Suprapubic skin (tissue), 4 donors: ENCODE data around the gene LPCAT4. TPM values are rescaled to one million over a fixed set of nuclear protein-coding genes. Genes with fewer than 3 reads are reported as not detected.

Source experiments
- DNase-seq, 2 donors: peaks; one replicate each; pipeline ENCODE4 v3.0.0-alpha.2; 2019; ENCODE audit warnings: low spot score in 2 of 2
- H3K27ac ChIP-seq: fragments of 200-600 bp; sonication (generic); one replicate; pipeline ENCODE4 v1.5.1; 2019
- H3K27me3 ChIP-seq: fragments of 200-600 bp; sonication (generic); one replicate; pipeline ENCODE4 v1.5.1; 2019
- H3K36me3 ChIP-seq: fragments of 200-600 bp; sonication (generic); one replicate; pipeline ENCODE4 v1.5.1; 2019
- H3K4me1 ChIP-seq: fragments of 200-600 bp; sonication (generic); one replicate; pipeline ENCODE4 v1.5.1; 2019
- H3K4me3 ChIP-seq: fragments of 200-600 bp; sonication (generic); one replicate; pipeline ENCODE4 v1.5.1; 2019; ENCODE audit warnings: mild to moderate bottlenecking
- H3K9me3 ChIP-seq: fragments of 200-600 bp; sonication (generic); one replicate; pipeline ENCODE4 v1.5.1; 2019
- CTCF ChIP-seq, 2 donors: fragments of 200-600 bp in 1 of 2; fragments of 450-650 bp in 1 of 2; sonication (generic) in 1 of 2; IDR thresholded peaks; one replicate each; pipeline ENCODE4 v1.5.1; 2016 to 2019; ENCODE audit warnings: antibody characterized with exemption in 2 of 2, mild to moderate bottlenecking in 1 of 2, moderate library complexity in 1 of 2
- EP300 ChIP-seq: sonication (generic); formaldehyde crosslinking; IDR thresholded peaks from one replicate; pipeline ENCODE4 v1.6.1; 2017; ENCODE audit warnings: antibody characterized with exemption
- POLR2A ChIP-seq, 2 donors: fragments of 450-650 bp; IDR thresholded peaks; one replicate each; pipeline ENCODE4 v1.6.1; 2017; ENCODE audit warnings: antibody characterized with exemption in 2 of 2, mild to moderate bottlenecking in 2 of 2, moderate library complexity in 2 of 2
- POLR2AphosphoS5 ChIP-seq, 3 donors: sonication (generic); formaldehyde crosslinking; IDR thresholded peaks; one replicate each; pipeline ENCODE4 v1.6.1; 2017; ENCODE audit warnings: antibody characterized with exemption in 3 of 3
- WGBS: methylation state at CpG from one replicate; pipeline ENCODE4 v1.1.5; 2018; 5-methylcytosine and 5-hydroxymethylcytosine counted together
- total RNA-seq, 4 donors: library from RNA; depleted of rRNA; stranded (reverse); fragments of >200 nt; gene quantifications; one replicate each; pipeline ENCODE4 v1.1.0, GENCODE V29; 2016

The LPCAT4 gene
- total RNA-seq, 4 donors from 2014 or later = 23.6 to 105 (median 35.9) TPM

- Histone ChIP-seq H3K4me3 (no peak overlapping the region), H3K9me3 (no peaks in the 10 kb centered on the region), H3K27me3 (no peaks in the 10 kb centered on the region), H3K36me3 (peaks cover 32% of the 10 kb centered on the region), H3K4me1 (peaks cover 23% of the 10 kb centered on the region), H3K27ac (no peak overlapping the region)
- 91% methylated on average over 7 of the region's 7 CpGs for WGBS
- DNase-seq = no peak
- no peak for TF ChIP-seq EP300
- TF ChIP-seq POLR2A (IDR thresholded peaks at IDR 0.05) = no peak
- no peak for TF ChIP-seq POLR2AphosphoS5 (IDR thresholded peaks at IDR 0.05)
- no peak for TF ChIP-seq CTCF (IDR thresholded peaks at IDR 0.05)
These were observed 5.7 kb downstream of the LPCAT4 start for GRCh38 chr15:34361278-34361677.

- H3K27ac ChIP-seq = peak overlapping the region; percentile 40
- 18% methylated on average over 1 of the region's 1 CpG for WGBS
These were observed 6.7 kb downstream of the LPCAT4 start for GRCh38 chr15:34360298-34360697.

GRCh38 chr15:34359416-34359815, 7.6 kb downstream of the LPCAT4 start:
- no peak for DNase-seq
- no peaks in the 10 kb centered on the region for H3K27me3 ChIP-seq
- peak overlapping the region; percentile 40 for H3K27ac ChIP-seq
- 43% methylated on average over 3 of the region's 3 CpGs for WGBS
- H3K9me3 ChIP-seq = no peaks in the 10 kb centered on the region
- peaks cover 36% of the 10 kb centered on the region for H3K36me3 ChIP-seq
- no peak overlapping the region for H3K4me3 ChIP-seq
- H3K4me1 ChIP-seq = peaks cover 9% of the 10 kb centered on the region
- TF ChIP-seq POLR2AphosphoS5 (IDR thresholded peaks at IDR 0.05) = no peak
- TF ChIP-seq POLR2A (IDR thresholded peaks at IDR 0.05) = no peak
- no peak for TF ChIP-seq CTCF (IDR thresholded peaks at IDR 0.05)
- no peak for TF ChIP-seq EP300

More at GRCh38 chr15:34360298-34360697, 6.7 kb downstream of the LPCAT4 start:
- Histone ChIP-seq H3K4me3 (no peak overlapping the region), H3K9me3 (no peaks in the 10 kb centered on the region), H3K4me1 (peaks cover 13% of the 10 kb centered on the region), H3K36me3 (peaks cover 36% of the 10 kb centered on the region), H3K27me3 (no peaks in the 10 kb centered on the region)
- TF ChIP-seq EP300 (no peak), POLR2A (IDR thresholded peaks at IDR 0.05) (no peak), CTCF (IDR thresholded peaks at IDR 0.05) (no peak), POLR2AphosphoS5 (IDR thresholded peaks at IDR 0.05) (no peak)
- DNase-seq = no peak

- H3K9me3 ChIP-seq = no peaks in the 10 kb centered on the region
- TF ChIP-seq CTCF (IDR thresholded peaks at IDR 0.05) = no peak
- TF ChIP-seq POLR2A (IDR thresholded peaks at IDR 0.05) = no peak
- no peak for TF ChIP-seq EP300
- no peak for TF ChIP-seq POLR2AphosphoS5 (IDR thresholded peaks at IDR 0.05)
- WGBS = 95% methylated on average over 4 of the region's 4 CpGs
- peaks cover 36% of the 10 kb centered on the region for H3K36me3 ChIP-seq
- H3K27me3 ChIP-seq = no peaks in the 10 kb centered on the region
- no peak overlapping the region for H3K4me3 ChIP-seq
- H3K4me1 ChIP-seq = peaks cover 9% of the 10 kb centered on the region
- no peak overlapping the region for H3K27ac ChIP-seq
- no peak for DNase-seq
These were observed 8.0 kb downstream of the LPCAT4 start for GRCh38 chr15:34358948-34359347.

- no peak overlapping the region for H3K27ac ChIP-seq
- TF ChIP-seq EP300 (no peak), CTCF (IDR thresholded peaks at IDR 0.05) (no peak), POLR2A (IDR thresholded peaks at IDR 0.05) (no peak), POLR2AphosphoS5 (IDR thresholded peaks at IDR 0.05) (no peak)
- 73% methylated on average over 3 of the region's 3 CpGs for WGBS
- H3K27me3 ChIP-seq = no peaks in the 10 kb centered on the region
- H3K4me1 ChIP-seq = peaks cover 9% of the 10 kb centered on the region
- H3K36me3 ChIP-seq = peaks cover 36% of the 10 kb centered on the region
- no peaks in the 10 kb centered on the region for H3K9me3 ChIP-seq
- H3K4me3 ChIP-seq = no peak overlapping the region
- DNase-seq = no peak
These were observed 8.6 kb downstream of the LPCAT4 start for GRCh38 chr15:34358367-34358766.
